Liver (tissue), 9 donors: ENCODE data around the gene SMIM3. TPM values are rescaled to one million over a fixed set of nuclear protein-coding genes. Genes with fewer than 3 reads are reported as not detected.

Experiments
- DNase-seq: peaks from one replicate; pipeline ENCODE4 v3.0.0-alpha.2; 2017; ENCODE audit warnings: low spot score
- H3K27ac ChIP-seq, 2 donors: one replicate each; pipeline ENCODE4 v1.7.0; 2013; ENCODE audit warnings: inconsistent platforms in 2 of 2, low read length in 2 of 2, control low read depth in 1 of 2, low read depth in 1 of 2, mild to moderate bottlenecking in 1 of 2
- H3K27me3 ChIP-seq, 4 donors: one replicate each; pipeline versions ENCODE4 v1.6.1 to v1.7.0; 2013; ENCODE audit warnings: low read length in 3 of 4, inconsistent platforms in 1 of 4, mild to moderate bottlenecking in 1 of 4, moderate library complexity in 1 of 4; ENCODE audit not compliant: control insufficient read depth in 4 of 4, insufficient read depth in 4 of 4
- H3K36me3 ChIP-seq, 4 donors: one replicate each; pipeline versions ENCODE4 v1.6.1 to v1.7.0; 2013; ENCODE audit warnings: low read length in 3 of 4, mild to moderate bottlenecking in 3 of 4, low read depth in 1 of 4, moderate library complexity in 1 of 4; ENCODE audit not compliant: control insufficient read depth in 4 of 4, insufficient read depth in 3 of 4
- H3K4me1 ChIP-seq, 4 donors: one replicate each; pipeline versions ENCODE4 v1.6.1 to v1.7.0; 2013; ENCODE audit warnings: low read length in 3 of 4, mild to moderate bottlenecking in 3 of 4, moderate library complexity in 1 of 4; ENCODE audit not compliant: control insufficient read depth in 4 of 4, insufficient read depth in 4 of 4
- H3K4me3 ChIP-seq, 3 donors: one replicate each; pipeline versions ENCODE4 v1.6.1 to v1.7.0; 2013; ENCODE audit warnings: low read length in 3 of 3, control low read depth in 1 of 3, low read depth in 1 of 3, mild to moderate bottlenecking in 1 of 3
- H3K9ac ChIP-seq, 2 donors: one replicate each; pipeline ENCODE4 v1.7.0; 2013; ENCODE audit warnings: low read length in 2 of 2, mild to moderate bottlenecking in 2 of 2, moderate library complexity in 2 of 2, control low read depth in 1 of 2, low read depth in 1 of 2
- H3K9me3 ChIP-seq, 4 donors: one replicate each; pipeline versions ENCODE4 v1.6.1 to v1.7.0; 2013; ENCODE audit warnings: low read length in 3 of 4; ENCODE audit not compliant: control insufficient read depth in 4 of 4
- FOXA1 ChIP-seq: IDR thresholded peaks from 2 replicates; pipeline ENCODE4 v1.6.1; 2016; ENCODE audit warnings: antibody characterized with exemption
- FOXA2 ChIP-seq: IDR thresholded peaks from 2 replicates; pipeline ENCODE4 v1.6.1; 2016; ENCODE audit warnings: antibody characterized with exemption
- GABPA ChIP-seq, 2 donors: IDR thresholded peaks in 1 of 2; conservative IDR thresholded peaks in 1 of 2; 2 replicates each; pipeline ENCODE4 v1.6.1; 2016; ENCODE audit warnings: antibody characterized with exemption in 2 of 2, mild to moderate bottlenecking in 1 of 2, moderate library complexity in 1 of 2
- HNF4G ChIP-seq: IDR thresholded peaks from 2 replicates; pipeline ENCODE4 v1.6.1; 2016; ENCODE audit warnings: antibody characterized with exemption
- JUND ChIP-seq, 2 donors: IDR thresholded peaks; 2 replicates each; pipeline ENCODE4 v1.6.1; 2016; ENCODE audit warnings: antibody characterized with exemption in 2 of 2
- NR2F2 ChIP-seq: IDR thresholded peaks from 2 replicates; pipeline ENCODE4 v1.6.1; 2016; ENCODE audit warnings: antibody characterized with exemption
- RAD21 ChIP-seq, 2 donors: IDR thresholded peaks; 2 replicates each; pipeline ENCODE4 v1.6.1; 2016; ENCODE audit warnings: antibody characterized with exemption in 2 of 2, mild to moderate bottlenecking in 2 of 2
- RXRA ChIP-seq, 2 donors: IDR thresholded peaks; 2 replicates each; pipeline ENCODE4 v1.6.1; 2017 to 2018; ENCODE audit warnings: antibody characterized with exemption in 2 of 2, mild to moderate bottlenecking in 1 of 2
- SP1 ChIP-seq: IDR thresholded peaks from 2 replicates; pipeline ENCODE4 v1.6.1; 2018; ENCODE audit warnings: antibody characterized with exemption, mild to moderate bottlenecking
- TAF1 ChIP-seq: conservative IDR thresholded peaks from 2 replicates; pipeline ENCODE4 v1.6.1; 2016; ENCODE audit warnings: antibody characterized with exemption, mild to moderate bottlenecking
- YY1 ChIP-seq: IDR thresholded peaks from 2 replicates; pipeline ENCODE4 v1.6.1; 2016; ENCODE audit warnings: antibody characterized with exemption, mild to moderate bottlenecking
- WGBS: extraction: QIAGEN DNeasy Blood & Tissue Kit; methylation state at CpG from one replicate; pipeline ENCODE4 v1.1.7; 2013; 5-methylcytosine and 5-hydroxymethylcytosine counted together
- polyA plus RNA-seq, 2 donors: library from polyadenylated mRNA; stranded (reverse) in 1 of 2; unstranded in 1 of 2; fragments of 200-250 nt in 1 of 2; fragments of >200 nt in 1 of 2; fragmentation: Nextera tagmentation in 1 of 2; extraction: Ambion mirVana in 1 of 2; gene quantifications; one replicate each; pipeline versions ENCODE4 v1.2.1 to v1.2.3, GENCODE V29; 2013 to 2015
- total RNA-seq, 2 donors: library from RNA; depleted of rRNA; stranded (reverse); fragments of >200 nt; gene quantifications; one replicate each; pipeline ENCODE4 v1.2.3, GENCODE V29; 2014
- TF ChIP-seq, protein P1 (sequence below): IDR thresholded peaks from 2 replicates; pipeline ENCODE4 v1.6.1; 2016; ENCODE audit warnings: antibody characterized with exemption
- TF ChIP-seq, protein P2 (sequence below): fragments of 150-350 bp; IDR thresholded peaks from 2 replicates; pipeline ENCODE4 v1.5.1; 2017; ENCODE audit warnings: improper control_type of control experiment, low read depth, low read length; ENCODE audit not compliant: missing input control
- TF ChIP-seq, protein P3 (sequence below): IDR thresholded peaks from 2 replicates; pipeline ENCODE4 v1.6.1; 2016; ENCODE audit warnings: antibody characterized with exemption, mild to moderate bottlenecking
- TF ChIP-seq, protein P4 (sequence below): IDR thresholded peaks from 2 replicates; pipeline ENCODE4 v1.6.1; 2016; ENCODE audit warnings: antibody characterized with exemption
- TF ChIP-seq, protein P5 (sequence below): IDR thresholded peaks from 2 replicates; pipeline ENCODE4 v1.6.1; 2016; ENCODE audit warnings: antibody characterized with exemption
- donor health status: healthy.
- donor health status: healthy.
- donor health status: healthy.
- donor health status: healthy.
- donor health status: healthy.

SMIM3 gene
- total and polyA plus RNA-seq, 4 donors, result 3.0 to 5.7 (median 3.6) TPM

DNA sequence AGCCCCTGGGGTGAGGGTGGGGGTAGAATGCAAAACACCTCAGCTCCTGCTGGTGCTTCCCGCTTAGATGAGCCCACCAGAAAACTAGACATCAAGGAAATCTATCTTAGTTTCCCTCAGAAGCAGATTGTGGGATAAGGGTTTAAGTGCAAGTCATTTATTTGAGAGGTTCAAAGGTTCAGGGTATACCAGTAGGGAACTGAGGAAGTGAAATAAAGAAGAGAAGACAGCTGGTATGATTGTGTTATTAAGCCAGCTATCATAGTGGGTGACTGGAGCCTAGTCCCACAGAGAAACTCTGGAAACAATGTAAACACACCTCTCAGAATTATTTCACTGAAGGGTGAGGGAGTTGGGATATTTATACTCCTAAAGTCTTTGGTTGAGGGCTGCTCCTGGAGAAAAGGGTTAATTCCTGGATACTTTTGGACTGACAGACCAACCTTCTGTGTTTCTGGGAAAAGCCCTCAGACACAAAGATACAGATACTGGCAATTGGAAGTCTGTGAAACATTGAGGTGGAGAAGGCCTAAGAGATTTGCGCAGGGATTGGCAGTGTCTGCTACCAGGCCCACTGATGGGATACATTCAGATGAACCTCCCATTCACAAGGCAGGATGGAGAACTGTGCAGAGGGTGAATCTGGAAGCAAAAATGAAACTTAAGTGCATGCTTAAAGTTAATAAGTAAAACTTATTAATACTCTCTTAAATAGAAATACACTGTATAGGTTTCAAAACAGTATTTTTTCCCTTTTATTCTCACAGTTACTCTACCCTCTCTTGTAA lies 13.4 kb upstream of the SMIM3 start:
- H3K9ac ChIP-seq, result no peak overlapping the region
- WGBS, result 90% methylated on average over 2 of the region's 2 CpGs
- H3K27me3 ChIP-seq, result no peaks in the 10 kb centered on the region
- no peak overlapping the region for H3K4me3 ChIP-seq
- no peaks in the 10 kb centered on the region for H3K9me3 ChIP-seq
- TF ChIP-seq, protein P1, sequence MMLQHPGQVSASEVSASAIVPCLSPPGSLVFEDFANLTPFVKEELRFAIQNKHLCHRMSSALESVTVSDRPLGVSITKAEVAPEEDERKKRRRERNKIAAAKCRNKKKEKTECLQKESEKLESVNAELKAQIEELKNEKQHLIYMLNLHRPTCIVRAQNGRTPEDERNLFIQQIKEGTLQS, result no peak
- TF ChIP-seq SP1, result no peak
- TF ChIP-seq, protein P2, sequence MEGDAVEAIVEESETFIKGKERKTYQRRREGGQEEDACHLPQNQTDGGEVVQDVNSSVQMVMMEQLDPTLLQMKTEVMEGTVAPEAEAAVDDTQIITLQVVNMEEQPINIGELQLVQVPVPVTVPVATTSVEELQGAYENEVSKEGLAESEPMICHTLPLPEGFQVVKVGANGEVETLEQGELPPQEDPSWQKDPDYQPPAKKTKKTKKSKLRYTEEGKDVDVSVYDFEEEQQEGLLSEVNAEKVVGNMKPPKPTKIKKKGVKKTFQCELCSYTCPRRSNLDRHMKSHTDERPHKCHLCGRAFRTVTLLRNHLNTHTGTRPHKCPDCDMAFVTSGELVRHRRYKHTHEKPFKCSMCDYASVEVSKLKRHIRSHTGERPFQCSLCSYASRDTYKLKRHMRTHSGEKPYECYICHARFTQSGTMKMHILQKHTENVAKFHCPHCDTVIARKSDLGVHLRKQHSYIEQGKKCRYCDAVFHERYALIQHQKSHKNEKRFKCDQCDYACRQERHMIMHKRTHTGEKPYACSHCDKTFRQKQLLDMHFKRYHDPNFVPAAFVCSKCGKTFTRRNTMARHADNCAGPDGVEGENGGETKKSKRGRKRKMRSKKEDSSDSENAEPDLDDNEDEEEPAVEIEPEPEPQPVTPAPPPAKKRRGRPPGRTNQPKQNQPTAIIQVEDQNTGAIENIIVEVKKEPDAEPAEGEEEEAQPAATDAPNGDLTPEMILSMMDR, result no peak
- TF ChIP-seq, protein P3, sequence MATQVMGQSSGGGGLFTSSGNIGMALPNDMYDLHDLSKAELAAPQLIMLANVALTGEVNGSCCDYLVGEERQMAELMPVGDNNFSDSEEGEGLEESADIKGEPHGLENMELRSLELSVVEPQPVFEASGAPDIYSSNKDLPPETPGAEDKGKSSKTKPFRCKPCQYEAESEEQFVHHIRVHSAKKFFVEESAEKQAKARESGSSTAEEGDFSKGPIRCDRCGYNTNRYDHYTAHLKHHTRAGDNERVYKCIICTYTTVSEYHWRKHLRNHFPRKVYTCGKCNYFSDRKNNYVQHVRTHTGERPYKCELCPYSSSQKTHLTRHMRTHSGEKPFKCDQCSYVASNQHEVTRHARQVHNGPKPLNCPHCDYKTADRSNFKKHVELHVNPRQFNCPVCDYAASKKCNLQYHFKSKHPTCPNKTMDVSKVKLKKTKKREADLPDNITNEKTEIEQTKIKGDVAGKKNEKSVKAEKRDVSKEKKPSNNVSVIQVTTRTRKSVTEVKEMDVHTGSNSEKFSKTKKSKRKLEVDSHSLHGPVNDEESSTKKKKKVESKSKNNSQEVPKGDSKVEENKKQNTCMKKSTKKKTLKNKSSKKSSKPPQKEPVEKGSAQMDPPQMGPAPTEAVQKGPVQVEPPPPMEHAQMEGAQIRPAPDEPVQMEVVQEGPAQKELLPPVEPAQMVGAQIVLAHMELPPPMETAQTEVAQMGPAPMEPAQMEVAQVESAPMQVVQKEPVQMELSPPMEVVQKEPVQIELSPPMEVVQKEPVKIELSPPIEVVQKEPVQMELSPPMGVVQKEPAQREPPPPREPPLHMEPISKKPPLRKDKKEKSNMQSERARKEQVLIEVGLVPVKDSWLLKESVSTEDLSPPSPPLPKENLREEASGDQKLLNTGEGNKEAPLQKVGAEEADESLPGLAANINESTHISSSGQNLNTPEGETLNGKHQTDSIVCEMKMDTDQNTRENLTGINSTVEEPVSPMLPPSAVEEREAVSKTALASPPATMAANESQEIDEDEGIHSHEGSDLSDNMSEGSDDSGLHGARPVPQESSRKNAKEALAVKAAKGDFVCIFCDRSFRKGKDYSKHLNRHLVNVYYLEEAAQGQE, result no peak
- TF ChIP-seq RAD21 (IDR thresholded peaks at IDR 0.05), result no peak
- TF ChIP-seq YY1, result no peak
- no peak for TF ChIP-seq HNF4G
- no peak for TF ChIP-seq RXRA (IDR thresholded peaks at IDR 0.05)
- no peak for TF ChIP-seq FOXA2
- TF ChIP-seq JUND (IDR thresholded peaks at IDR 0.05), result no peak
- TF ChIP-seq GABPA (IDR thresholded peaks at IDR 0.05 in 1 of 2, conservative IDR thresholded peaks at IDR 0.05 in 1 of 2), result no peak
- TF ChIP-seq, protein P4, sequence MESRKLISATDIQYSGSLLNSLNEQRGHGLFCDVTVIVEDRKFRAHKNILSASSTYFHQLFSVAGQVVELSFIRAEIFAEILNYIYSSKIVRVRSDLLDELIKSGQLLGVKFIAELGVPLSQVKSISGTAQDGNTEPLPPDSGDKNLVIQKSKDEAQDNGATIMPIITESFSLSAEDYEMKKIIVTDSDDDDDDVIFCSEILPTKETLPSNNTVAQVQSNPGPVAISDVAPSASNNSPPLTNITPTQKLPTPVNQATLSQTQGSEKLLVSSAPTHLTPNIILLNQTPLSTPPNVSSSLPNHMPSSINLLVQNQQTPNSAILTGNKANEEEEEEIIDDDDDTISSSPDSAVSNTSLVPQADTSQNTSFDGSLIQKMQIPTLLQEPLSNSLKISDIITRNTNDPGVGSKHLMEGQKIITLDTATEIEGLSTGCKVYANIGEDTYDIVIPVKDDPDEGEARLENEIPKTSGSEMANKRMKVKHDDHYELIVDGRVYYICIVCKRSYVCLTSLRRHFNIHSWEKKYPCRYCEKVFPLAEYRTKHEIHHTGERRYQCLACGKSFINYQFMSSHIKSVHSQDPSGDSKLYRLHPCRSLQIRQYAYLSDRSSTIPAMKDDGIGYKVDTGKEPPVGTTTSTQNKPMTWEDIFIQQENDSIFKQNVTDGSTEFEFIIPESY, result no peak
- no peak for TF ChIP-seq FOXA1
- no peak for TF ChIP-seq TAF1
- TF ChIP-seq NR2F2, result no peak
- TF ChIP-seq, protein P5, sequence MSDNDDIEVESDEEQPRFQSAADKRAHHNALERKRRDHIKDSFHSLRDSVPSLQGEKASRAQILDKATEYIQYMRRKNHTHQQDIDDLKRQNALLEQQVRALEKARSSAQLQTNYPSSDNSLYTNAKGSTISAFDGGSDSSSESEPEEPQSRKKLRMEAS, result no peak
- no peaks in the 10 kb centered on the region for H3K36me3 ChIP-seq
- no peak for DNase-seq
- no peak overlapping the region for H3K27ac ChIP-seq
- H3K4me1 ChIP-seq, result no peaks in the 10 kb centered on the region
